Osteoblast (primary cell): Measurements from ENCODE around the gene ACTRT2. TPM values are rescaled to one million over a fixed set of nuclear protein-coding genes. Genes with fewer than 3 reads are reported as not detected.

ENCODE experiments used
- DNase-seq: peaks from one replicate; pipeline ENCODE4 v3.0.0; 2011; ENCODE audit warnings: low spot score, mixed read lengths; ENCODE audit not compliant: insufficient read length; ENCODE audit errors: missing footprints
- H2AFZ ChIP-seq: 2 replicates; pipeline ENCODE4 v1.6.0; 2011; ENCODE audit warnings: mild to moderate bottlenecking, low read length
- H3K27ac ChIP-seq: 2 replicates; pipeline ENCODE4 v1.5.1; 2011; ENCODE audit warnings: mild to moderate bottlenecking, low read depth, low read length, moderate library complexity
- H3K27me3 ChIP-seq: 2 replicates; pipeline ENCODE4 v1.6.0; 2012; ENCODE audit warnings: mild to moderate bottlenecking, control low read depth, inconsistent platforms, low read length, moderate library complexity; ENCODE audit not compliant: insufficient read depth
- H3K36me3 ChIP-seq: 2 replicates; pipeline ENCODE4 v1.5.1; 2011; ENCODE audit warnings: mild to moderate bottlenecking, low read length, control low read depth, moderate library complexity; ENCODE audit not compliant: insufficient read depth
- H3K4me1 ChIP-seq: 2 replicates; pipeline ENCODE4 v1.5.1; 2011; ENCODE audit warnings: mild to moderate bottlenecking, low read length, control low read depth, moderate library complexity; ENCODE audit not compliant: insufficient read depth
- H3K4me2 ChIP-seq: 2 replicates; pipeline ENCODE4 v1.6.0; 2011; ENCODE audit warnings: mild to moderate bottlenecking, low read length; ENCODE audit not compliant: insufficient read depth
- H3K4me3 ChIP-seq: fragments of 200-600 bp; sonication (generic); 3 replicates; pipeline ENCODE4 v1.5.1; 2012; ENCODE audit warnings: mild to moderate bottlenecking, low read length, inconsistent platforms; ENCODE audit not compliant: insufficient read depth
- H3K79me2 ChIP-seq: 2 replicates; pipeline ENCODE4 v1.6.0; 2012; ENCODE audit warnings: mild to moderate bottlenecking, low read length, control low read depth, inconsistent platforms; ENCODE audit not compliant: insufficient read depth
- H3K9me3 ChIP-seq: 2 replicates; pipeline ENCODE4 v1.5.1; 2011; ENCODE audit warnings: low read depth, low read length, control low read depth
- H4K20me1 ChIP-seq: 2 replicates; pipeline ENCODE4 v1.6.0; 2012; ENCODE audit warnings: mild to moderate bottlenecking, low read length, control low read depth; ENCODE audit not compliant: insufficient read depth
- CTCF ChIP-seq: IDR thresholded peaks from 2 replicates; pipeline ENCODE4 v1.5.1; 2011; ENCODE audit warnings: mild to moderate bottlenecking, low read depth, low read length, moderate library complexity; ENCODE audit errors: extremely low read depth
- total RNA-seq: library from RNA; depleted of rRNA; stranded (reverse); fragments of >200 nt; gene quantifications from 2 replicates; pipeline ENCODE4 v1.2.3, GENCODE V29; 2012

Gene ACTRT2
- total RNA-seq, 1 donor = not detected

DNA sequence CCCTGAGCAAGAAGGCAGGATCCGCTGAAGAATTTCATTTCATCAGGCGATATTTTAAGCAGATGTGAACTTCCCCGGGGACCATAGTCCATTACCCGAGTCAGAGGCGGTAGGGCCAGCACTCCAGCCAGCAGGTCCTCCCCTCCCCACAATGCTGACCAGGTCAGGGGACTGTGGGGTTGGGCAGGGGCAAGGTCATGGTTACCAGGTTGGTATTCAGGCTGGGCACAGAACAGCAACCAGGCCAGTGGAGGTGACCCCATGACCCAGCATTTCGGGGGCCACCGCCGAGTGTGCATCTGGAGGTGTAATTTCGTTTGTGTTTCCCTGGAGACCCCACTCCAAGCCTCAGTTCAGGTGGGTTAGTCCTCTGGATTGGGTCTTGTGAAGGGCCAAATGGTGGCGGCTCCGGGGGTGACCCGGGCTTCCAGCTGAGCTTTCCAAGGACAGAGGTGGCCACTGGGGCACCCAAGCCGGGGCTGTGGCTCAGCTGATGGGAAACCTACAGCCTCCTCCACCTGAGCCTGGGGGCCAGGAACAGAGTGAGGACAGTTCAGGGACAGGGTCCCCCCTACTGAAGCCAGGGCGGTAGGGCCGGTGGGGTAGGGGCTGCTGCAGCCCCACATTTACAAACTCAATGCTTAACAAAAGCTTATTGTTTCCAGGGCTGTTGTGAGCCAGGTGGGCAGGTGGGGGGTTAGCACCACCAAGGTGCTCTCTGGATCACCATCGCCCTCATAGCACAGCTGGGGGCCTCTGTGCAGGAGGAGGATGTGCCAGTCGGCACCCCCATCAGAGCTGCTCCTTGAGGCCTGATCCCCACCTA, 50.5 kb downstream of the ACTRT2 start:
- no peak for DNase-seq
- Histone ChIP-seq H3K27ac (no peak overlapping the region), H3K4me3 (no peak overlapping the region), H2AFZ (no peak overlapping the region), H3K4me1 (no peaks in the 10 kb centered on the region), H3K79me2 (peaks cover 7% of the 10 kb centered on the region), H3K27me3 (peaks cover 5% of the 10 kb centered on the region), H3K4me2 (no peak overlapping the region), H3K9me3 (no peaks in the 10 kb centered on the region), H4K20me1 (peaks cover 15% of the 10 kb centered on the region), H3K36me3 (no peaks in the 10 kb centered on the region)
- no peak for TF ChIP-seq CTCF

Other genes with a start within 250 kb of the ACTRT2 start
- gene TTC34, start 219.8 kb upstream of the ACTRT2 start, total RNA-seq = 0.29 and 0.36 TPM in 2 replicates
- 6.5 and 8.3 TPM in 2 replicates for gene PRDM16, start 47.7 kb downstream of the ACTRT2 start, total RNA-seq